CD14-positive monocyte (primary cell): ENCODE results near the gene NLGN1. TPM values are rescaled to one million over a fixed set of nuclear protein-coding genes. Genes with fewer than 3 reads are reported as not detected.

Source experiments
- DNase-seq, 3 donors: peaks; one replicate each; pipeline ENCODE4 v3.0.0-alpha.2; 2011 to 2022
- H2AFZ ChIP-seq: 2 replicates; pipeline ENCODE4 v1.6.0; 2012; ENCODE audit warnings: mild to moderate bottlenecking, low read depth, low read length, inconsistent platforms; ENCODE audit not compliant: insufficient read depth, poor library complexity, severe bottlenecking
- H3K27ac ChIP-seq, 2 donors: 1 replicate in 1 of 2; 2 replicates in 1 of 2; pipeline ENCODE4 v1.5.1; 2012 to 2013; ENCODE audit warnings: low read length in 2 of 2, control low read depth in 1 of 2, inconsistent platforms in 1 of 2, low read depth in 1 of 2, mild to moderate bottlenecking in 1 of 2
- H3K27me3 ChIP-seq, 2 donors: one replicate each; pipeline versions ENCODE4 v1.6.0 to v1.6.1; 2011 to 2013; ENCODE audit warnings: low read length in 2 of 2; ENCODE audit not compliant: control insufficient read depth in 2 of 2, insufficient read depth in 2 of 2
- H3K36me3 ChIP-seq, 2 donors: replicated peaks in 1 of 2; 1 replicate in 1 of 2; 2 replicates in 1 of 2; pipeline versions ENCODE4 v1.5.1 to v1.6.1; 2012 to 2013; ENCODE audit warnings: low read length in 2 of 2, control low read depth in 1 of 2, inconsistent platforms in 1 of 2, mild to moderate bottlenecking in 1 of 2; ENCODE audit not compliant: insufficient read depth in 2 of 2, control insufficient read depth in 1 of 2
- H3K4me1 ChIP-seq, 2 donors: 1 replicate in 1 of 2; 2 replicates in 1 of 2; pipeline versions ENCODE4 v1.5.1 to v1.6.1; 2012 to 2013; ENCODE audit warnings: low read length in 2 of 2, control low read depth in 1 of 2, inconsistent platforms in 1 of 2, mild to moderate bottlenecking in 1 of 2, moderate library complexity in 1 of 2; ENCODE audit not compliant: insufficient read depth in 2 of 2, control insufficient read depth in 1 of 2
- H3K4me2 ChIP-seq: replicated peaks from 2 replicates; pipeline ENCODE3; 2012; ENCODE audit warnings: low read length, moderate library complexity, mild to moderate bottlenecking; ENCODE audit not compliant: poor library complexity, severe bottlenecking; ENCODE audit errors: extremely low read depth
- H3K4me3 ChIP-seq, 3 experiments: fragments of 200-600 bp in 1 of 3; sonication (generic) in 1 of 3; replicated peaks in 1 of 3; 1 replicate in 2 of 3; 2 replicates in 1 of 3; pipeline ENCODE4 v1.5.1; 2011 to 2013; ENCODE audit warnings: low read length in 3 of 3, mild to moderate bottlenecking in 3 of 3, control low read depth in 2 of 3, low read depth in 2 of 3, inconsistent platforms in 1 of 3, moderate library complexity in 1 of 3
- H3K79me2 ChIP-seq: 2 replicates; pipeline ENCODE4 v1.6.0; 2012; ENCODE audit warnings: mild to moderate bottlenecking, control low read depth, inconsistent platforms, low read length, moderate library complexity; ENCODE audit not compliant: insufficient read depth
- H3K9ac ChIP-seq: 2 replicates; pipeline ENCODE4 v1.6.0; 2017; ENCODE audit warnings: low read length, mild to moderate bottlenecking; ENCODE audit not compliant: insufficient read depth, poor library complexity, severe bottlenecking
- H3K9me3 ChIP-seq, 2 donors: replicated peaks in 1 of 2; 1 replicate in 1 of 2; 2 replicates in 1 of 2; pipeline versions ENCODE4 v1.5.1 to v1.6.1; 2012 to 2013; ENCODE audit warnings: low read length in 2 of 2, control low read depth in 1 of 2; ENCODE audit not compliant: control insufficient read depth in 1 of 2, insufficient read depth in 1 of 2
- H4K20me1 ChIP-seq: 2 replicates; pipeline ENCODE4 v1.6.0; 2012; ENCODE audit warnings: mild to moderate bottlenecking, low read length, control low read depth, moderate library complexity; ENCODE audit not compliant: insufficient read depth
- H3K27ac Mint-ChIP-seq, 7 donors: one replicate each; pipeline ENCODE4 v1.8.0; 2020; ENCODE audit warnings: mild to moderate bottlenecking in 7 of 7, mixed read lengths in 7 of 7, moderate library complexity in 6 of 7, inconsistent platforms in 2 of 7
- H3K27me3 Mint-ChIP-seq, 3 donors: one replicate each; pipeline ENCODE4 v1.8.0; 2021 to 2022; ENCODE audit warnings: low read depth in 3 of 3, mild to moderate bottlenecking in 3 of 3, mixed read lengths in 3 of 3, moderate library complexity in 3 of 3, inconsistent platforms in 1 of 3
- H3K36me3 Mint-ChIP-seq, 2 donors: one replicate each; pipeline ENCODE4 v1.8.0; 2020; ENCODE audit warnings: mixed read lengths in 2 of 2, inconsistent platforms in 1 of 2, mild to moderate bottlenecking in 1 of 2
- H3K4me1 Mint-ChIP-seq: one replicate; pipeline ENCODE4 v1.8.0; 2020; ENCODE audit warnings: mild to moderate bottlenecking, mixed read lengths
- H3K4me3 Mint-ChIP-seq, 2 donors: one replicate each; pipeline ENCODE4 v1.8.0; 2020; ENCODE audit warnings: mild to moderate bottlenecking in 2 of 2, mixed read lengths in 2 of 2, moderate library complexity in 1 of 2
- H3K9me3 Mint-ChIP-seq, 7 donors: one replicate each; pipeline ENCODE4 v1.8.0; 2020 to 2022; ENCODE audit warnings: mixed read lengths in 7 of 7, mild to moderate bottlenecking in 6 of 7, moderate library complexity in 6 of 7, inconsistent platforms in 2 of 7
- CTCF ChIP-seq: fragments of 200-600 bp; IDR thresholded peaks from one replicate; pipeline ENCODE4 v1.8.0; 2022; ENCODE audit warnings: antibody characterized with exemption, mild to moderate bottlenecking
- WGBS: methylation state at CpG from one replicate; pipeline ENCODE4 v1.1.5; 2013; ENCODE audit warnings: missing lambda C conversion rate; ENCODE audit not compliant: insufficient coverage; 5-methylcytosine and 5-hydroxymethylcytosine counted together
- intact Hi-C, 2 donors: fragments of 100-400 bp; cut with micrococcal nuclease; formaldehyde crosslinking; loops; one replicate each; pipeline versions ENCODE4 v1.15.0 to v1.15.1; 2023
- polyA plus RNA-seq, 3 donors: library from polyadenylated mRNA; depleted of rRNA in 1 of 3; unstranded in 2 of 3; stranded (reverse) in 1 of 3; fragments of 300-500 nt in 2 of 3; fragments of >200 nt in 1 of 3; fragmentation: Illumina TruSeq in 2 of 3; gene quantifications; 1 replicate in 2 of 3; 2 replicates in 1 of 3; pipeline ENCODE4 v1.2.3, GENCODE V29; 2012 to 2021

The NLGN1 gene
- polyA plus RNA-seq, 3 donors, result not detected

- Histone ChIP-seq H3K36me3 (no peaks in the 10 kb centered on the region), H3K27ac (peak overlapping the region; percentile 87 to 91), H3K4me1 (peaks cover 34 to 36% of the 10 kb centered on the region in 2 donors), H2AFZ (peak overlapping the region; percentile 63), H3K79me2 (no peaks in the 10 kb centered on the region), H3K9ac (peak overlapping the region; percentile 23), H3K4me2 (peak overlapping the region; percentile 53), H3K4me3 (peak overlapping the region in 1 of 3 experiments; percentile 15), H4K20me1 (no peaks in the 10 kb centered on the region), H3K9me3 (no peaks in the 10 kb centered on the region), H3K27me3 (no peaks in the 10 kb centered on the region)
- Mint-ChIP-seq H3K27me3 (peaks cover 0 to 3% (median 0%) of the 10 kb centered on the region in 3 donors), H3K4me3 (peak overlapping the region; percentile 6 to 58), H3K36me3 (peaks cover 0 to 13% of the 10 kb centered on the region in 2 donors), H3K27ac (peak overlapping the region; percentile 95 to 99 (median 97)), H3K9me3 (peaks cover 0 to 9% (median 5%) of the 10 kb centered on the region in 7 donors), H3K4me1 (peaks cover 37% of the 10 kb centered on the region)
- intact Hi-C loops, result loop anchor here in 1 of 2 donors (10.0 kb wide), 1 partner anchor 114 kb away; no protein-coding TSS in a partner anchor
- peak; percentile 79 to 93 (median 92) for DNase-seq
- TF ChIP-seq CTCF, result no peak
- WGBS, result 20% methylated on average over 1 of the region's 6 CpGs
These were observed 933.7 kb downstream of the NLGN1 start for GRCh38 chr3:174331095-174331800.

- H3K9me3 Mint-ChIP-seq, result peaks cover 0 to 9% (median 5%) of the 10 kb centered on the region in 7 donors
- Histone ChIP-seq H3K27ac (peak overlapping the region; percentile 55 to 91), H4K20me1 (no peaks in the 10 kb centered on the region), H2AFZ (no peak overlapping the region), H3K9me3 (no peaks in the 10 kb centered on the region), H3K79me2 (no peaks in the 10 kb centered on the region), H3K9ac (no peak overlapping the region), H3K27me3 (no peaks in the 10 kb centered on the region), H3K4me1 (peaks cover 45% of the 10 kb centered on the region in 2 donors), H3K36me3 (no peaks in the 10 kb centered on the region), H3K4me2 (no peak overlapping the region), H3K4me3 (peak overlapping the region in 1 of 3 experiments; percentile 15)
- H3K4me3 Mint-ChIP-seq, result peak overlapping the region in 1 of 2 donors; percentile 60
- H3K27me3 Mint-ChIP-seq, result peaks cover 0 to 3% (median 0%) of the 10 kb centered on the region in 3 donors
- peaks cover 45% of the 10 kb centered on the region for H3K4me1 Mint-ChIP-seq
- no CpG with 5 or more reads among the region's 2 CpGs for WGBS
- peak overlapping the region; percentile 95 to 99 (median 97) for H3K27ac Mint-ChIP-seq
- H3K36me3 Mint-ChIP-seq, result peaks cover 0 to 13% of the 10 kb centered on the region in 2 donors
- DNase-seq, result peak; percentile 19 to 22 (median 21)
- intact Hi-C loops, result loop anchor here in 1 of 2 donors (10.0 kb wide), 1 partner anchor 112 kb away; no protein-coding TSS in a partner anchor
- TF ChIP-seq CTCF, result no peak
These were observed 934.8 kb downstream of the NLGN1 start for GRCh38 chr3:174332391-174332790.
